IMR-90 (cell line): ENCODE results near the gene ARSB. TPM values are rescaled to one million over a fixed set of nuclear protein-coding genes. Genes with fewer than 3 reads are reported as not detected.

Source experiments
- ATAC-seq: fragments of 200-7000 bp; cut with Tn5 transposase; 2 replicates; pipeline ENCODE4 v1.9.1; 2020; ENCODE audit warnings: low read depth, mild to moderate bottlenecking, moderate library complexity
- BruUV-seq: library from RNA; stranded (reverse); fragments of 400-500 nt; replicated peaks from 2 replicates; lab custom pipeline; 2021; lab: Mats Ljungman, UMichigan
- CTCF ChIA-PET: fragments of 300-600 bp; formaldehyde crosslinking; extraction: SDS; loops from one replicate; lab custom pipeline; 2021; ENCODE audit warnings: antibody characterized with exemption; lab: Yijun Ruan, JAX
- POLR2A ChIA-PET: fragments of 300-600 bp; sonication (Branson Sonifier 250); formaldehyde crosslinking; loops from one replicate; lab custom pipeline; 2022; ENCODE audit warnings: antibody characterized with exemption; ENCODE audit not compliant: unreplicated experiment; lab: Charles Lee
- DNase-seq: peaks from one replicate; pipeline ENCODE4 v3.0.0; 2013
- H2AFZ ChIP-seq: replicated peaks from 2 replicates; pipeline ENCODE3; 2013; ENCODE audit warnings: low read length, mild to moderate bottlenecking; ENCODE audit not compliant: poor library complexity
- H2AK5ac ChIP-seq: 2 replicates; pipeline ENCODE4 v1.6.1; 2013; ENCODE audit warnings: low read depth, low read length, inconsistent platforms
- H2AK9ac ChIP-seq: replicated peaks from 2 replicates; pipeline ENCODE3; 2013; ENCODE audit warnings: mild to moderate bottlenecking, low read depth, low read length, moderate library complexity; ENCODE audit not compliant: poor library complexity
- H2BK120ac ChIP-seq: 2 replicates; pipeline ENCODE4 v1.6.1; 2013; ENCODE audit warnings: low read depth, low read length, inconsistent platforms
- H2BK15ac ChIP-seq: 3 replicates; pipeline ENCODE4 v1.6.1; 2013; ENCODE audit warnings: low read depth, low read length, inconsistent platforms
- H2BK20ac ChIP-seq: 2 replicates; pipeline ENCODE4 v1.6.1; 2013; ENCODE audit warnings: low read depth, mild to moderate bottlenecking, inconsistent platforms, low read length, moderate library complexity
- H2BK5ac ChIP-seq: 2 replicates; pipeline ENCODE4 v1.6.1; 2013; ENCODE audit warnings: mild to moderate bottlenecking, low read depth, low read length, inconsistent platforms; ENCODE audit not compliant: poor library complexity, severe bottlenecking
- H3K14ac ChIP-seq: replicated peaks from 2 replicates; pipeline ENCODE4 v1.6.1; 2013; ENCODE audit warnings: low read depth, low read length, inconsistent platforms
- H3K18ac ChIP-seq: 2 replicates; pipeline ENCODE4 v1.6.1; 2013; ENCODE audit warnings: low read depth, low read length, control low read depth
- H3K23ac ChIP-seq: 2 replicates; pipeline ENCODE4 v1.6.1; 2013; ENCODE audit warnings: low read depth, low read length, inconsistent platforms
- H3K27ac ChIP-seq: 2 replicates; pipeline ENCODE4 v1.5.1; 2013; ENCODE audit warnings: mild to moderate bottlenecking, control low read depth, low read length; ENCODE audit not compliant: insufficient read depth
- H3K27me3 ChIP-seq: 2 replicates; pipeline ENCODE4 v1.6.1; 2013; ENCODE audit warnings: low read length; ENCODE audit not compliant: control insufficient read depth, insufficient read depth
- H3K36me3 ChIP-seq: 2 replicates; pipeline ENCODE4 v1.6.1; 2013; ENCODE audit warnings: low read length, mixed read lengths; ENCODE audit not compliant: control insufficient read depth, insufficient read depth
- H3K4ac ChIP-seq: 2 replicates; pipeline ENCODE4 v1.6.1; 2013; ENCODE audit warnings: low read depth, low read length, inconsistent platforms
- H3K4me1 ChIP-seq: 2 replicates; pipeline ENCODE4 v1.6.1; 2013; ENCODE audit warnings: low read length, mixed read lengths; ENCODE audit not compliant: control insufficient read depth, insufficient read depth
- H3K4me2 ChIP-seq: 2 replicates; pipeline ENCODE4 v1.6.1; 2013; ENCODE audit warnings: low read depth, mild to moderate bottlenecking, control low read depth, low read length, moderate library complexity
- H3K4me3 ChIP-seq: 2 replicates; pipeline ENCODE4 v1.5.1; 2013; ENCODE audit warnings: low read depth, mild to moderate bottlenecking, control low read depth, low read length, moderate library complexity; ENCODE audit not compliant: insufficient read depth
- H3K56ac ChIP-seq: 2 replicates; pipeline ENCODE4 v1.6.1; 2013; ENCODE audit warnings: low read length, inconsistent platforms; ENCODE audit not compliant: insufficient read depth; ENCODE audit errors: extremely low read depth
- H3K79me1 ChIP-seq, 2 experiments: 2 replicates each; pipeline ENCODE4 v1.6.1; 2013; ENCODE audit warnings: low read length in 2 of 2, inconsistent platforms in 1 of 2, low read depth in 1 of 2
- H3K9ac ChIP-seq: 2 replicates; pipeline ENCODE4 v1.6.1; 2013; ENCODE audit warnings: low read depth, low read length, control low read depth
- H3K9me1 ChIP-seq: 2 replicates; pipeline ENCODE4 v1.6.1; 2013; ENCODE audit warnings: low read length, inconsistent platforms; ENCODE audit not compliant: insufficient read depth
- H3K9me3 ChIP-seq: 2 replicates; pipeline ENCODE4 v1.6.1; 2013; ENCODE audit warnings: low read length; ENCODE audit not compliant: control insufficient read depth, insufficient read depth
- H4K20me1 ChIP-seq: 2 replicates; pipeline ENCODE4 v1.6.1; 2013; ENCODE audit warnings: low read length, inconsistent platforms; ENCODE audit not compliant: insufficient read depth
- H4K5ac ChIP-seq: 2 replicates; pipeline ENCODE4 v1.6.1; 2013; ENCODE audit warnings: mild to moderate bottlenecking, low read depth, low read length, control low read depth
- H4K8ac ChIP-seq, 2 experiments: 2 replicates each; pipeline ENCODE4 v1.6.1; 2013; ENCODE audit warnings: low read depth in 2 of 2, low read length in 2 of 2, control low read depth in 1 of 2, inconsistent platforms in 1 of 2
- H4K91ac ChIP-seq: 2 replicates; pipeline ENCODE4 v1.6.1; 2013; ENCODE audit warnings: low read depth, low read length, inconsistent platforms; ENCODE audit not compliant: insufficient read depth
- BHLHE40 ChIP-seq: fragments of 150-350 bp; IDR thresholded peaks from 2 replicates; pipeline ENCODE4 v1.6.1; 2016; ENCODE audit warnings: mild to moderate bottlenecking, low read depth, low read length
- CEBPB ChIP-seq: IDR thresholded peaks from 2 replicates; pipeline ENCODE4 v1.6.1; 2012; ENCODE audit warnings: low read depth, low read length, improper control_type of control experiment
- CHD1 ChIP-seq: IDR thresholded peaks from 2 replicates; pipeline ENCODE4 v1.6.1; 2012; ENCODE audit warnings: low read depth, low read length, improper control_type of control experiment
- CTCF ChIP-seq: conservative IDR thresholded peaks from 2 replicates; pipeline ENCODE4 v1.5.1; 2012; ENCODE audit warnings: mild to moderate bottlenecking, low read depth, low read length, improper control_type of control experiment
- FOS ChIP-seq: fragments of 150-350 bp; IDR thresholded peaks from 2 replicates; pipeline ENCODE4 v1.6.1; 2016; ENCODE audit warnings: low read depth, low read length
- MAFK ChIP-seq: IDR thresholded peaks from 2 replicates; pipeline ENCODE4 v1.6.1; 2012; ENCODE audit warnings: low read depth, low read length, improper control_type of control experiment
- MAZ ChIP-seq: IDR thresholded peaks from 2 replicates; pipeline ENCODE4 v1.6.1; 2012; ENCODE audit warnings: low read depth, mild to moderate bottlenecking, low read length, improper control_type of control experiment, moderate library complexity, borderline replicate concordance
- MXI1 ChIP-seq: IDR thresholded peaks from 2 replicates; pipeline ENCODE4 v1.6.1; 2012; ENCODE audit warnings: low read depth, mild to moderate bottlenecking, low read length, moderate library complexity, borderline replicate concordance
- NFE2L2 ChIP-seq: fragments of 150-350 bp; IDR thresholded peaks from 2 replicates; pipeline ENCODE4 v1.6.1; 2016; ENCODE audit warnings: low read depth, mild to moderate bottlenecking, low read length
- POLR2A ChIP-seq: IDR thresholded peaks from 2 replicates; pipeline ENCODE4 v1.6.1; 2012; ENCODE audit warnings: mild to moderate bottlenecking, low read depth, low read length
- RAD21 ChIP-seq: IDR thresholded peaks from 2 replicates; pipeline ENCODE4 v1.6.1; 2012; ENCODE audit warnings: low read length, improper control_type of control experiment
- RCOR1 ChIP-seq: IDR thresholded peaks from 2 replicates; pipeline ENCODE4 v1.6.1; 2012; ENCODE audit warnings: mild to moderate bottlenecking, low read length, improper control_type of control experiment; ENCODE audit not compliant: insufficient replicate concordance
- RFX5 ChIP-seq: IDR thresholded peaks from 2 replicates; pipeline ENCODE4 v1.8.0; 2012; ENCODE audit warnings: low read depth, mild to moderate bottlenecking, low read length, moderate library complexity
- SMC3 ChIP-seq: fragments of 150-350 bp; IDR thresholded peaks from 2 replicates; pipeline ENCODE4 v1.6.1; 2016; ENCODE audit warnings: low read depth, mild to moderate bottlenecking, antibody characterized with exemption, low read length, moderate library complexity
- WGBS, 2 experiments: methylation state at CpG; one replicate each; pipeline versions ENCODE4 v1.1.5 to v1.1.7; 2013; ENCODE audit warnings: missing lambda C conversion rate in 2 of 2; ENCODE audit not compliant: insufficient read length in 1 of 2; ENCODE audit errors: extremely low coverage in 2 of 2; 5-methylcytosine and 5-hydroxymethylcytosine counted together
- dilution Hi-C: fragments of 300-500 bp; cut with HindIII; formaldehyde crosslinking; loops from one replicate; pipeline ENCODE4 v1.14.3; 2018; ENCODE audit warnings: low sequenced_read_pairs; ENCODE audit not compliant: unreplicated experiment
- in situ Hi-C: fragments of 300-500 bp; cut with MboI; formaldehyde crosslinking; loops from 3 replicates; pipeline ENCODE4 v1.14.3; 2019; ENCODE audit warnings: low sequenced_read_pairs, inconsistent platforms, mixed read lengths
- intact Hi-C: fragments of 100-400 bp; cut with micrococcal nuclease; formaldehyde crosslinking; loops from 2 replicates; pipeline ENCODE4 v1.10.0; 2022
- polyA plus RNA-seq, 3 experiments: library from polyadenylated mRNA; depleted of rRNA; stranded (reverse); fragments of >200 nt; gene quantifications; 2 replicates each; pipeline ENCODE4 v1.2.3, GENCODE V29; 2012; ENCODE audit warnings: low replicate concordance in 1 of 3
- total RNA-seq: library from RNA; depleted of rRNA; stranded (reverse); fragments of >200 nt; gene quantifications from 2 replicates; pipeline ENCODE4 v1.2.3, GENCODE V29; 2012
- TF ChIP-seq, protein P1 (sequence below): fragments of 150-350 bp; IDR thresholded peaks from 2 replicates; pipeline ENCODE4 v1.6.1; 2016; ENCODE audit warnings: low read depth, mild to moderate bottlenecking, low read length, moderate library complexity, borderline replicate concordance
- TF ChIP-seq, protein P2 (sequence below): fragments of 150-350 bp; IDR thresholded peaks from 2 replicates; pipeline ENCODE4 v1.6.1; 2017; ENCODE audit warnings: mild to moderate bottlenecking, antibody characterized with exemption, low read length, low read depth

Gene ARSB
- total and polyA plus RNA-seq, 2 of the 4 experiments (the other 2 are of a cell fraction), result 16.0 to 16.3 TPM

DNA sequence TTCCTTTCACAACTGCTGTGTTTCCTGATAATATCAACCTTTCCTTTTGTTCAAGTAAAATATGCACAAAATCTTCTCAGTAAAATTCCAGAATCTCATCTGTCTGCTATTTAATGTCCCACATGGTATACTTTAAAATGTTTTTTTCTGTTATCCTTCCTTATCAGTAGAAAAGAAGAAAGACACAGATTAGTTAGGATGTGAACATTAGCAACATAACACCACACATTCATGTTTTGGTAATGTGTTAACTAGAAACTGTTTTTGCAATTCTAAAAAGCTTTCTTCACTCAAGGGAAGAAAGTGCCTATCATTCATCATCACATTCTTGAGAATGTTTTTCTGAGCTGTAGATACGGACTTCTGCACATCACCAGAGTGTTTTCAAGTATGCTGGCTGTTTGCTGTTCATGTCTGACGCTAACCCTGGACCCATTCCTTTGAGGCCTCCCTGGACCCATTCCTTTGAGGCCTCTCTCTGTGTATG, 10.5 kb upstream of the ARSB start:
- Histone ChIP-seq H2AFZ (no peak overlapping the region), H2BK120ac (no peak overlapping the region), H4K5ac (no peak overlapping the region), H3K4me3 (no peak overlapping the region), H3K14ac (no peak overlapping the region), H4K8ac (no peak overlapping the region), H3K27me3 (no peaks in the 10 kb centered on the region), H3K4ac (no peak overlapping the region), H2AK5ac (no peak overlapping the region), H3K18ac (no peak overlapping the region), H3K9me1 (no peaks in the 10 kb centered on the region), H3K9me3 (0 out of 2 replicates have a peak, but pooled peaks cover 2% of the 10 kb centered on the region), H2BK5ac (no peak overlapping the region), H3K27ac (no peak overlapping the region), H3K23ac (no peak overlapping the region), H3K9ac (no peak overlapping the region), H3K36me3 (no peaks in the 10 kb centered on the region), H3K56ac (no peak overlapping the region), H2AK9ac (no peak overlapping the region), H2BK15ac (no peak overlapping the region), H4K20me1 (no peaks in the 10 kb centered on the region), H2BK20ac (no peak overlapping the region), H4K91ac (no peak overlapping the region), H3K4me2 (no peak overlapping the region), H3K79me1 (no peaks in the 10 kb centered on the region), H3K4me1 (no peaks in the 10 kb centered on the region)
- BruUV-seq, result no TSS peak
- ChIA-PET POLR2A (no interaction called here), CTCF (interaction anchor here (1.3 kb wide), 1 partner anchor 11 kb away, joined by 3 read pairs; the partner anchor contains the start of gene ARSB)
- no peak for ATAC-seq
- TF ChIP-seq NFE2L2, result no peak
- TF ChIP-seq MXI1, result no peak
- TF ChIP-seq, protein P1, sequence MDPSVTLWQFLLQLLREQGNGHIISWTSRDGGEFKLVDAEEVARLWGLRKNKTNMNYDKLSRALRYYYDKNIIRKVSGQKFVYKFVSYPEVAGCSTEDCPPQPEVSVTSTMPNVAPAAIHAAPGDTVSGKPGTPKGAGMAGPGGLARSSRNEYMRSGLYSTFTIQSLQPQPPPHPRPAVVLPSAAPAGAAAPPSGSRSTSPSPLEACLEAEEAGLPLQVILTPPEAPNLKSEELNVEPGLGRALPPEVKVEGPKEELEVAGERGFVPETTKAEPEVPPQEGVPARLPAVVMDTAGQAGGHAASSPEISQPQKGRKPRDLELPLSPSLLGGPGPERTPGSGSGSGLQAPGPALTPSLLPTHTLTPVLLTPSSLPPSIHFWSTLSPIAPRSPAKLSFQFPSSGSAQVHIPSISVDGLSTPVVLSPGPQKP, result no peak
- no peak for TF ChIP-seq CEBPB
- TF ChIP-seq FOS, result no peak
- TF ChIP-seq RFX5, result no peak
- TF ChIP-seq RCOR1, result no peak
- TF ChIP-seq SMC3, result no peak
- no peak for TF ChIP-seq BHLHE40
- TF ChIP-seq MAFK, result no peak
- no peak for TF ChIP-seq CTCF
- TF ChIP-seq RAD21, result no peak
- TF ChIP-seq, protein P2, sequence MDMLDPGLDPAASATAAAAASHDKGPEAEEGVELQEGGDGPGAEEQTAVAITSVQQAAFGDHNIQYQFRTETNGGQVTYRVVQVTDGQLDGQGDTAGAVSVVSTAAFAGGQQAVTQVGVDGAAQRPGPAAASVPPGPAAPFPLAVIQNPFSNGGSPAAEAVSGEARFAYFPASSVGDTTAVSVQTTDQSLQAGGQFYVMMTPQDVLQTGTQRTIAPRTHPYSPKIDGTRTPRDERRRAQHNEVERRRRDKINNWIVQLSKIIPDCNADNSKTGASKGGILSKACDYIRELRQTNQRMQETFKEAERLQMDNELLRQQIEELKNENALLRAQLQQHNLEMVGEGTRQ, result no peak
- TF ChIP-seq CHD1, result no peak
- TF ChIP-seq MAZ, result no peak
- no peak for TF ChIP-seq POLR2A
- no peak for DNase-seq
- intact Hi-C loops, result no loop called here
- dilution Hi-C loops, result no loop called here
- WGBS, 2 experiments, result no CpG with 5 or more reads among the region's 2 CpGs
- in situ Hi-C loops, result no loop called here
